ENCODE measurements around the gene DNAJC16.

DNAJC16 gene

GRCh38 chr1:15525050-15526020 lies 1.3 kb upstream of the DNAJC16 start:
- in situ Hi-C loops (cut with MboI; ENCODE audit: low pct_unique_long_range_greater_than_20kb, low sequenced_read_pairs): no loop called here
- DNase-seq: peak; percentile 18

GRCh38 chr1:15526021-15526489 lies 593 bp upstream of the DNAJC16 start:
- in situ Hi-C loops (cut with MboI; ENCODE audit: low pct_unique_long_range_greater_than_20kb, low sequenced_read_pairs): no loop called here
- DNase-seq: no peak

- no peak for DNase-seq
- in situ Hi-C loops (cut with MboI; ENCODE audit: low pct_unique_long_range_greater_than_20kb, low sequenced_read_pairs): no loop called here
Measured at GRCh38 chr1:15531003-15531402, 4.4 kb downstream of the DNAJC16 start.

GRCh38 chr1:15531682-15532081 lies 5.0 kb downstream of the DNAJC16 start:
- DNase-seq: no peak
- in situ Hi-C loops (cut with MboI; ENCODE audit: low pct_unique_long_range_greater_than_20kb, low sequenced_read_pairs): no loop called here

GRCh38 chr1:15538771-15539170 lies 12.1 kb downstream of the DNAJC16 start:
- no peak for DNase-seq
- in situ Hi-C loops (cut with MboI; ENCODE audit: low pct_unique_long_range_greater_than_20kb, low sequenced_read_pairs): no loop called here

GRCh38 chr1:15540186-15540585 lies 13.5 kb downstream of the DNAJC16 start:
- in situ Hi-C loops (cut with MboI; ENCODE audit: low pct_unique_long_range_greater_than_20kb, low sequenced_read_pairs): no loop called here
- DNase-seq: no peak

- in situ Hi-C loops (cut with MboI; ENCODE audit: low pct_unique_long_range_greater_than_20kb, low sequenced_read_pairs): no loop called here
Measured at GRCh38 chr1:15541231-15541792, 14.7 kb downstream of the DNAJC16 start.

GRCh38 chr1:15542388-15543250 lies 16.0 kb downstream of the DNAJC16 start:
- in situ Hi-C loops (cut with MboI; ENCODE audit: low pct_unique_long_range_greater_than_20kb, low sequenced_read_pairs): no loop called here
- no peak for DNase-seq

More at GRCh38 chr1:15541231-15541792, 14.7 kb downstream of the DNAJC16 start:
- no peak for DNase-seq

GRCh38 chr1:15543251-15543588 lies 16.6 kb downstream of the DNAJC16 start:
- DNase-seq: no peak
- in situ Hi-C loops (cut with MboI; ENCODE audit: low pct_unique_long_range_greater_than_20kb, low sequenced_read_pairs): no loop called here

- in situ Hi-C loops (cut with MboI; ENCODE audit: low pct_unique_long_range_greater_than_20kb, low sequenced_read_pairs): no loop called here
- DNase-seq: no peak
Measured at GRCh38 chr1:15543589-15544568, 17.2 kb downstream of the DNAJC16 start.

- in situ Hi-C loops (cut with MboI; ENCODE audit: low pct_unique_long_range_greater_than_20kb, low sequenced_read_pairs): no loop called here
- DNase-seq: no peak
Measured at GRCh38 chr1:15546641-15547040, 20.0 kb downstream of the DNAJC16 start.

GRCh38 chr1:15550573-15550972 lies 23.9 kb downstream of the DNAJC16 start:
- in situ Hi-C loops (cut with MboI; ENCODE audit: low pct_unique_long_range_greater_than_20kb, low sequenced_read_pairs): no loop called here
- no peak for DNase-seq

GRCh38 chr1:15557008-15557407 lies 30.4 kb downstream of the DNAJC16 start:
- in situ Hi-C loops (cut with MboI; ENCODE audit: low pct_unique_long_range_greater_than_20kb, low sequenced_read_pairs): no loop called here
- no peak for DNase-seq

GRCh38 chr1:15557594-15557993 lies 30.9 kb downstream of the DNAJC16 start:
- DNase-seq: no peak
- in situ Hi-C loops (cut with MboI; ENCODE audit: low pct_unique_long_range_greater_than_20kb, low sequenced_read_pairs): no loop called here

GRCh38 chr1:15558516-15558915 lies 31.9 kb downstream of the DNAJC16 start:
- no peak for DNase-seq
- in situ Hi-C loops (cut with MboI; ENCODE audit: low pct_unique_long_range_greater_than_20kb, low sequenced_read_pairs): no loop called here

GRCh38 chr1:15559189-15559810 lies 32.7 kb downstream of the DNAJC16 start:
- in situ Hi-C loops (cut with MboI; ENCODE audit: low pct_unique_long_range_greater_than_20kb, low sequenced_read_pairs): no loop called here
- no peak for DNase-seq

GRCh38 chr1:15568387-15569073 lies 41.9 kb downstream of the DNAJC16 start:
- DNase-seq: no peak

GRCh38 chr1:15570861-15571260 lies 44.2 kb downstream of the DNAJC16 start:
- no peak for DNase-seq
- in situ Hi-C loops (cut with MboI; ENCODE audit: low pct_unique_long_range_greater_than_20kb, low sequenced_read_pairs): no loop called here

More at GRCh38 chr1:15568387-15569073, 41.9 kb downstream of the DNAJC16 start:
- in situ Hi-C loops (cut with MboI; ENCODE audit: low pct_unique_long_range_greater_than_20kb, low sequenced_read_pairs): no loop called here
